ENCODE data around the gene HHLA2.

HHLA2 gene

GRCh38 chr3:108300103-108300849, 3.9 kb downstream of the HHLA2 start:
- DNase-seq (ENCODE audit: low read depth, low spot score) = no peak

GRCh38 chr3:108301695-108302404, 5.5 kb downstream of the HHLA2 start:
- no peak for DNase-seq (ENCODE audit: low read depth, low spot score)

GRCh38 chr3:108302570-108302969, 6.2 kb downstream of the HHLA2 start:
- no peak for DNase-seq (ENCODE audit: low read depth, low spot score)

- DNase-seq (ENCODE audit: low read depth, low spot score) = no peak
Measured at GRCh38 chr3:108305484-108306172, 9.3 kb downstream of the HHLA2 start.

GRCh38 chr3:108311797-108312196, 15.4 kb downstream of the HHLA2 start:
- DNase-seq (ENCODE audit: low read depth, low spot score) = no peak

GRCh38 chr3:108312656-108313055, 16.3 kb downstream of the HHLA2 start:
- DNase-seq (ENCODE audit: low read depth, low spot score) = no peak

GRCh38 chr3:108315767-108316301, 19.5 kb downstream of the HHLA2 start:
- no peak for DNase-seq (ENCODE audit: low read depth, low spot score)

GRCh38 chr3:108319428-108320082, 23.2 kb downstream of the HHLA2 start:
- no peak for DNase-seq (ENCODE audit: low read depth, low spot score)

- DNase-seq (ENCODE audit: low read depth, low spot score) = no peak
Measured at GRCh38 chr3:108320746-108321350, 24.5 kb downstream of the HHLA2 start.

GRCh38 chr3:108322352-108322751, 26.0 kb downstream of the HHLA2 start:
- no peak for DNase-seq (ENCODE audit: low read depth, low spot score)

GRCh38 chr3:108324177-108324576, 27.8 kb downstream of the HHLA2 start:
- DNase-seq (ENCODE audit: low read depth, low spot score) = no peak

- no peak for DNase-seq (ENCODE audit: low read depth, low spot score)
Measured at GRCh38 chr3:108327168-108327567, 30.8 kb downstream of the HHLA2 start.

- no peak for DNase-seq (ENCODE audit: low read depth, low spot score)
Measured at GRCh38 chr3:108328821-108329486, 32.6 kb downstream of the HHLA2 start.

GRCh38 chr3:108329508-108329907, 33.2 kb downstream of the HHLA2 start:
- no peak for DNase-seq (ENCODE audit: low read depth, low spot score)

GRCh38 chr3:108329947-108330346, 33.6 kb downstream of the HHLA2 start:
- DNase-seq (ENCODE audit: low read depth, low spot score) = no peak

GRCh38 chr3:108331792-108332191, 35.4 kb downstream of the HHLA2 start:
- no peak for DNase-seq (ENCODE audit: low read depth, low spot score)

- DNase-seq (ENCODE audit: low read depth, low spot score) = no peak
Measured at GRCh38 chr3:108333961-108334360, 37.6 kb downstream of the HHLA2 start.

- DNase-seq (ENCODE audit: low read depth, low spot score) = no peak
Measured at GRCh38 chr3:108334701-108335100, 38.4 kb downstream of the HHLA2 start.

- no peak for DNase-seq (ENCODE audit: low read depth, low spot score)
Measured at GRCh38 chr3:108338901-108339545, 42.7 kb downstream of the HHLA2 start.

- DNase-seq (ENCODE audit: low read depth, low spot score) = no peak
Measured at GRCh38 chr3:108341911-108342310, 45.6 kb downstream of the HHLA2 start.
